Gastrocnemius medialis (tissue), 4 donors: ENCODE results near the gene TESK2. TPM values are rescaled to one million over a fixed set of nuclear protein-coding genes. Genes with fewer than 3 reads are reported as not detected.

Experiments used
- ATAC-seq, 2 donors: fragments of 150-250 bp; one replicate each; pipeline ENCODE4 v1.9.1; 2016
- DNase-seq, 2 donors: peaks; one replicate each; pipeline ENCODE4 v3.0.0-alpha.2; 2019
- H3K27ac ChIP-seq, 4 donors: fragments of 200-600 bp; sonication (generic); 1 replicate in 1 of 4; 2 replicates in 3 of 4; pipeline ENCODE4 v1.5.1; 2016 to 2018; ENCODE audit warnings: mild to moderate bottlenecking in 2 of 4, moderate library complexity in 1 of 4
- H3K27me3 ChIP-seq, 3 donors: fragments of 200-600 bp; sonication (generic) in 2 of 3; 1 replicate in 1 of 3; 2 replicates in 2 of 3; pipeline versions ENCODE4 v1.5.1 to v1.6.0; 2016 to 2019; ENCODE audit warnings: mild to moderate bottlenecking in 1 of 3, moderate library complexity in 1 of 3
- H3K36me3 ChIP-seq, 2 donors: fragments of 200-600 bp; sonication (generic) in 1 of 2; one replicate each; pipeline ENCODE4 v1.5.1; 2017 to 2018
- H3K4me1 ChIP-seq, 2 donors: fragments of 200-600 bp; sonication (generic) in 1 of 2; one replicate each; pipeline ENCODE4 v1.5.1; 2016 to 2017; ENCODE audit warnings: mild to moderate bottlenecking in 2 of 2
- H3K4me3 ChIP-seq, 4 donors: fragments of 200-600 bp; sonication (generic) in 3 of 4; 1 replicate in 1 of 4; 2 replicates in 3 of 4; pipeline ENCODE4 v1.5.1; 2016 to 2019; ENCODE audit warnings: mild to moderate bottlenecking in 2 of 4
- H3K9me3 ChIP-seq, 3 donors: fragments of 200-600 bp; sonication (generic) in 2 of 3; 1 replicate in 1 of 3; 2 replicates in 2 of 3; pipeline ENCODE4 v1.5.1; 2016 to 2019
- POLR2A ChIP-seq, 2 donors: fragments of 450-650 bp; IDR thresholded peaks; one replicate each; pipeline ENCODE4 v1.6.1; 2017; ENCODE audit warnings: antibody characterized with exemption in 2 of 2, mild to moderate bottlenecking in 2 of 2, moderate library complexity in 2 of 2
- in situ Hi-C, 4 donors: fragments of 200-750 bp; cut with MboI; loops; one replicate each; pipeline versions ENCODE4 v1.15.0 to v1.8.0; 2017; ENCODE audit warnings: low sequenced_read_pairs in 4 of 4
- intact Hi-C: fragments of 100-400 bp; cut with DNase I; formaldehyde crosslinking; loops from one replicate; pipeline ENCODE4 v1.15.1; 2023; ENCODE audit warnings: low total_unique reads
- total RNA-seq, 4 donors: library from RNA; depleted of rRNA; stranded (reverse); fragments of >200 nt; gene quantifications; one replicate each; pipeline versions ENCODE4 v1.1.0 to v1.2.3, GENCODE V29; 2016
- TF ChIP-seq, protein P1 (sequence below), 5 experiments: fragments of 450-650 bp in 3 of 5; fragments of 200-600 bp in 2 of 5; sonication (generic) in 2 of 5; IDR thresholded peaks in 4 of 5; conservative IDR thresholded peaks in 1 of 5; 1 replicate in 4 of 5; 2 replicates in 1 of 5; pipeline ENCODE4 v1.5.1; 2016 to 2019; ENCODE audit warnings: antibody characterized with exemption in 5 of 5, mild to moderate bottlenecking in 3 of 5, moderate library complexity in 3 of 5

The TESK2 gene
- total RNA-seq, 4 donors from 2014 or later = 3.4 to 5.8 (median 4.5) TPM

DNA sequence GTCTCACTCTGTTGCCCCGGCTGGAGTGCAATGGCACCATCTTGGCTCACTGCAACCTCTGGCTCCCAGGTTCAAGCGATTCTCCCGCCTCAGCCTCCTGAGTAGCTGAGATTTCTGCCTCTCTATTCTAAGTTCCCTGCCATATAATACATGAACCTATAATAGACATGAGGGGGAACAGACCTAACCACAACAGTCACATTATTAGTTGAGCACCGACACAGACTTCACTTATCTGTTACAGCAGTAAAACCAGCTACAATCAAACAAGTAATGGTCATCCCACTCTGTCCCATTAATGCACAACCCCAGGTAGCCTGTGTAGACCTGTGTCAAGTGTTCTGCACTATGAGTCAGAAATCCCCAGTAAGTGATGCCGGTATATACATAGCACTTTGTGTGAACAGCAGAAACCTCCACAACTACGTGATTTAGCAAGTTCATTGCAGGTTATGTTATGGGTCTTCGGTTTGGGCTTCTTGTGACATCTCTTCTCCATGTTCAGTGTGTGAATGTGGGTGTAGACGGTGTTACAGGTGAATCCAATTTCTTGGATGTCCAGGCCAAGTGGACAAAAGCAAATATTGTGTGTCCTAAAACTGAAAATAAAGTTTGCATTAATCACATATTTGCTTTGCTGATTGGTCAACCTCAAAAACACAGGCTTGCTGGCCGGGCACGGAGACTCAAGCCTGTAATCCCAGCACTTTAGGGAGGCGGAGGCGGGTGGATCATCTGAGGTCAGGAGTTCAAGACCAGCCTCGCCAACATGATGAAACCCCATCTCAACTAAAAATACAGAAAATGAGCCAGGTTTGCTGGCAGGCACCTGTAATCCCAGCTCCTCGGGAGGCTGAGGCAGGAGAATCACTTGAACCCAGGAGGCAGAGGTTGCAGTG lies 12.7 kb upstream of the TESK2 start:
- Histone ChIP-seq H3K27ac (no peak overlapping the region), H3K27me3 (no peaks in the 10 kb centered on the region), H3K9me3 (no peaks in the 10 kb centered on the region), H3K36me3 (peaks cover 0 to 2% of the 10 kb centered on the region in 2 donors), H3K4me3 (no peak overlapping the region), H3K4me1 (peaks cover 17 to 19% of the 10 kb centered on the region in 2 donors)
- no peak for TF ChIP-seq POLR2A (IDR thresholded peaks at IDR 0.05)
- TF ChIP-seq, protein P1, sequence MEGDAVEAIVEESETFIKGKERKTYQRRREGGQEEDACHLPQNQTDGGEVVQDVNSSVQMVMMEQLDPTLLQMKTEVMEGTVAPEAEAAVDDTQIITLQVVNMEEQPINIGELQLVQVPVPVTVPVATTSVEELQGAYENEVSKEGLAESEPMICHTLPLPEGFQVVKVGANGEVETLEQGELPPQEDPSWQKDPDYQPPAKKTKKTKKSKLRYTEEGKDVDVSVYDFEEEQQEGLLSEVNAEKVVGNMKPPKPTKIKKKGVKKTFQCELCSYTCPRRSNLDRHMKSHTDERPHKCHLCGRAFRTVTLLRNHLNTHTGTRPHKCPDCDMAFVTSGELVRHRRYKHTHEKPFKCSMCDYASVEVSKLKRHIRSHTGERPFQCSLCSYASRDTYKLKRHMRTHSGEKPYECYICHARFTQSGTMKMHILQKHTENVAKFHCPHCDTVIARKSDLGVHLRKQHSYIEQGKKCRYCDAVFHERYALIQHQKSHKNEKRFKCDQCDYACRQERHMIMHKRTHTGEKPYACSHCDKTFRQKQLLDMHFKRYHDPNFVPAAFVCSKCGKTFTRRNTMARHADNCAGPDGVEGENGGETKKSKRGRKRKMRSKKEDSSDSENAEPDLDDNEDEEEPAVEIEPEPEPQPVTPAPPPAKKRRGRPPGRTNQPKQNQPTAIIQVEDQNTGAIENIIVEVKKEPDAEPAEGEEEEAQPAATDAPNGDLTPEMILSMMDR (IDR thresholded peaks at IDR 0.05 in 4 of 5, conservative IDR thresholded peaks at IDR 0.05 in 1 of 5) = no peak
- DNase-seq = no peak
- intact Hi-C loops (loop anchor here (10.0 kb wide), 1 partner anchor 381 kb away; no protein-coding TSS in a partner anchor), in situ Hi-C loops (loop anchor here in 2 of 4 donors (10.0 to 25.0 kb wide), 2 partner anchors 61 to 716 kb away; partner anchors contain the start of genes BEST4 (in 1 of the 2) and RPS8 (in 1 of the 2))
- ATAC-seq = no peak

DNA sequence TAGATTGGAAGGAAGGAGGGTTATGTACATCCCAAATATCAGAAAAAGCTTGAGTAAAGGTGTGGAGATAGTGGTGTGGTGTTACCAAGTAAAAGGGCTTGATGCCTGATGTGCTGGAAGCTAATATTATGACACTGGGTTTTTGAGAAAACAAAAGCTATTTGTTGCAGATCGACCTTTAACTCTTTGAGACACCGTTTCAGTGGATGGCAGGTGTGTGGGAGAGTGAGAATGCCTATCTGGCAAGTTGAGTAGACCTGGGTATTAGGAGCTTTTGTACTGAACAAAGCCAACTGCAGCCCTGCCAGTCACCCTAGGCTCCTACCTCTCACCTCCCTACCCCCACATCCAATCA lies 10.5 kb upstream of the TESK2 start:
- ATAC-seq (no peak), DNase-seq (no peak)
- in situ Hi-C loops = loop anchor here in 2 of 4 donors (10.0 to 25.0 kb wide), 2 partner anchors 63 to 714 kb away; partner anchors contain the start of genes BEST4 (in 1 of the 2) and RPS8 (in 1 of the 2)
- H3K4me3 ChIP-seq = no peak overlapping the region
- TF ChIP-seq, protein P1 (IDR thresholded peaks at IDR 0.05 in 4 of 5, conservative IDR thresholded peaks at IDR 0.05 in 1 of 5) = no peak
- TF ChIP-seq POLR2A (IDR thresholded peaks at IDR 0.05) = no peak
- intact Hi-C loops = loop anchor here (10.0 kb wide), 1 partner anchor 383 kb away; no protein-coding TSS in a partner anchor
- no peaks in the 10 kb centered on the region for H3K9me3 ChIP-seq
- no peaks in the 10 kb centered on the region for H3K36me3 ChIP-seq
- peak overlapping the region in 3 of 4 donors; percentile 74 to 87 (median 83) for H3K27ac ChIP-seq
- peaks cover 17 to 19% of the 10 kb centered on the region in 2 donors for H3K4me1 ChIP-seq
- no peaks in the 10 kb centered on the region for H3K27me3 ChIP-seq

DNA sequence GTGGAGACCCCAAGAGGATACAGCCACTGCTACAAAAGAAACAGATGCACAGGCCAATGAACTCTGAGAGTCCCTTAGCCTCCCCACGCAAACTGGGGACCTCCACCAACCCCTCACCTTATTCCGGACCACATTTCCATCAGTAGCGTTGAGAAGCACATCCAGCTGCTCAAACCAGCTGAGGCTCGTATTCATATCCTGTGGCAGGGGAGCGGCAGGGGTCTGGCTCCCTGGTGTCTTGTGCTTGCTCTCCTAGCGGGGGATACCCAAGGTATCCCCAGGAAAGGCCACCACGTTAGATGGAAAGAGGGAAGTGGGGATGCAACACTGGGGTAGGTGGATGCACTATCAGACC lies 8.4 kb upstream of the TESK2 start:
- no peak for DNase-seq
- H3K36me3 ChIP-seq = no peaks in the 10 kb centered on the region
- H3K27me3 ChIP-seq = no peaks in the 10 kb centered on the region
- peak overlapping the region; percentile 74 to 87 (median 82) for H3K27ac ChIP-seq
- H3K4me1 ChIP-seq = peaks cover 17 to 19% of the 10 kb centered on the region in 2 donors
- no peaks in the 10 kb centered on the region for H3K9me3 ChIP-seq
- no peak for ATAC-seq
- peak overlapping the region; percentile 73 to 81 (median 78) for H3K4me3 ChIP-seq
- intact Hi-C loops = no loop called here
- no peak for TF ChIP-seq POLR2A (IDR thresholded peaks at IDR 0.05)
- in situ Hi-C loops = loop anchor here in 2 of 4 donors (10.0 to 25.0 kb wide), 2 partner anchors 485 to 487 kb away; partner anchors contain the start of genes HECTD3 (in 2 of the 2) and UROD (in 2 of the 2)

DNA sequence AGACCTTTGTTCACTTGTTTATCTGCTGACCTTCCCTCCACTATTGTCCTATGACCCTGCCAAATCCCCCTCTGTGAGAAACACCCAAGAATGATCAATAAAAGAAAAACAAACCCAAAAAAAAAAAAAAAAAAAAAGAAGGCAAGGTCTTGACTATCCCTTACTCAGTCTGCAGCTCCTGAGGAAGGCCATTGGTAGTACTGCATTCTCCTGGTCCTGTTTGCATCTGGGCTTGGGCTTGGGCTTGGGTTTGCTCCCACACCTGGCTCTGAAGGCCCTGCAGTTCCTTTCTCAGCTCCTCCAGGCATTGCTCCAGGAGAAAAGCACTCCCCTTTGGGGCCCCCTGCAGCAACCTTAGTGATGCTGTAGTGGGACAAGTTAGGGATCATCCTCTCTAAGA lies 7.3 kb upstream of the TESK2 start:
- H3K27me3 ChIP-seq = no peaks in the 10 kb centered on the region
- no peaks in the 10 kb centered on the region for H3K9me3 ChIP-seq
- in situ Hi-C loops (loop anchor here in 2 of 4 donors (10.0 to 25.0 kb wide), 2 partner anchors 483 to 486 kb away; partner anchors contain the start of genes HECTD3 (in 2 of the 2) and UROD (in 2 of the 2)), intact Hi-C loops (no loop called here)
- no peaks in the 10 kb centered on the region for H3K36me3 ChIP-seq
- H3K4me3 ChIP-seq = no peak overlapping the region
- no peak for TF ChIP-seq POLR2A (IDR thresholded peaks at IDR 0.05)
- TF ChIP-seq, protein P1 (IDR thresholded peaks at IDR 0.05 in 4 of 5, conservative IDR thresholded peaks at IDR 0.05 in 1 of 5) = no peak
- DNase-seq = no peak
- H3K4me1 ChIP-seq = peaks cover 17 to 19% of the 10 kb centered on the region in 2 donors
- ATAC-seq = no peak
- no peak overlapping the region for H3K27ac ChIP-seq
